ENCODE measurements around the gene XPR1.

- TF ChIP-seq, protein P1, sequence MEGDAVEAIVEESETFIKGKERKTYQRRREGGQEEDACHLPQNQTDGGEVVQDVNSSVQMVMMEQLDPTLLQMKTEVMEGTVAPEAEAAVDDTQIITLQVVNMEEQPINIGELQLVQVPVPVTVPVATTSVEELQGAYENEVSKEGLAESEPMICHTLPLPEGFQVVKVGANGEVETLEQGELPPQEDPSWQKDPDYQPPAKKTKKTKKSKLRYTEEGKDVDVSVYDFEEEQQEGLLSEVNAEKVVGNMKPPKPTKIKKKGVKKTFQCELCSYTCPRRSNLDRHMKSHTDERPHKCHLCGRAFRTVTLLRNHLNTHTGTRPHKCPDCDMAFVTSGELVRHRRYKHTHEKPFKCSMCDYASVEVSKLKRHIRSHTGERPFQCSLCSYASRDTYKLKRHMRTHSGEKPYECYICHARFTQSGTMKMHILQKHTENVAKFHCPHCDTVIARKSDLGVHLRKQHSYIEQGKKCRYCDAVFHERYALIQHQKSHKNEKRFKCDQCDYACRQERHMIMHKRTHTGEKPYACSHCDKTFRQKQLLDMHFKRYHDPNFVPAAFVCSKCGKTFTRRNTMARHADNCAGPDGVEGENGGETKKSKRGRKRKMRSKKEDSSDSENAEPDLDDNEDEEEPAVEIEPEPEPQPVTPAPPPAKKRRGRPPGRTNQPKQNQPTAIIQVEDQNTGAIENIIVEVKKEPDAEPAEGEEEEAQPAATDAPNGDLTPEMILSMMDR (IDR thresholded peaks at IDR 0.05) = no peak
- no peak for TF ChIP-seq POLR2AphosphoS5 (IDR thresholded peaks at IDR 0.05; ENCODE audit: insufficient read depth in 1 of 2, low read depth in 1 of 2)
- TF ChIP-seq POLR2A (IDR thresholded peaks at IDR 0.05) = no peak
Measured at GRCh38 chr1:180693564-180694244, 61.9 kb downstream of the XPR1 start.
